Measurements from ENCODE around the gene CTDSPL. TPM values are rescaled to one million over a fixed set of nuclear protein-coding genes. Genes with fewer than 3 reads are reported as not detected.

CTDSPL gene
- polyA plus RNA-seq, 2 donors = 7.6 to 13.6 TPM

- Histone ChIP-seq H3K9me3 (ENCODE audit: control insufficient read depth in 2 of 2, insufficient read depth in 1 of 2, low read depth in 1 of 2, low read length in 1 of 2) (no peaks in the 10 kb centered on the region), H3K4me1 (ENCODE audit: control insufficient read depth in 2 of 2, insufficient read depth in 2 of 2, low read length in 1 of 2) (peaks cover 6 to 22% of the 10 kb centered on the region in 2 donors), H3K36me3 (ENCODE audit: control insufficient read depth in 2 of 2, insufficient read depth in 2 of 2, low read length in 1 of 2) (no peaks in the 10 kb centered on the region), H3K27ac (ENCODE audit: low read depth in 2 of 2, low read length in 1 of 2) (peak overlapping the region in 1 of 2 donors; percentile 17), H3K27me3 (ENCODE audit: control insufficient read depth in 1 of 2, insufficient read depth in 2 of 2, low read length in 2 of 2) (no peaks in the 10 kb centered on the region), H3K4me3 (ENCODE audit: low read depth in 1 of 2, low read length in 2 of 2) (no peak overlapping the region)
- 75 to 78% methylated on average over 4 of the region's 4 CpGs for WGBS, 2 donors
Observed at GRCh38 chr3:37943126-37943525, 81.4 kb downstream of the CTDSPL start.

GRCh38 chr3:37943631-37944314 is 82.1 kb downstream of the CTDSPL start:
- H3K4me1 ChIP-seq (ENCODE audit: control insufficient read depth in 2 of 2, insufficient read depth in 2 of 2, low read length in 1 of 2) = peaks cover 6 to 22% of the 10 kb centered on the region in 2 donors

GRCh38 chr3:37944391-37944842 is 82.7 kb downstream of the CTDSPL start:
- Histone ChIP-seq H3K36me3 (ENCODE audit: control insufficient read depth in 2 of 2, insufficient read depth in 2 of 2, low read length in 1 of 2) (no peaks in the 10 kb centered on the region), H3K27me3 (ENCODE audit: control insufficient read depth in 1 of 2, insufficient read depth in 2 of 2, low read length in 2 of 2) (no peaks in the 10 kb centered on the region), H3K4me3 (ENCODE audit: low read depth in 1 of 2, low read length in 2 of 2) (no peak overlapping the region), H3K4me1 (ENCODE audit: control insufficient read depth in 2 of 2, insufficient read depth in 2 of 2, low read length in 1 of 2) (peaks cover 6 to 22% of the 10 kb centered on the region in 2 donors), H3K27ac (ENCODE audit: low read depth in 2 of 2, low read length in 1 of 2) (peak overlapping the region in 1 of 2 donors; percentile 38), H3K9me3 (ENCODE audit: control insufficient read depth in 2 of 2, insufficient read depth in 1 of 2, low read depth in 1 of 2, low read length in 1 of 2) (no peaks in the 10 kb centered on the region)
- 22 to 23% methylated on average over 2 of the region's 2 CpGs for WGBS, 2 donors

More at GRCh38 chr3:37943631-37944314, 82.1 kb downstream of the CTDSPL start:
- Histone ChIP-seq H3K27me3 (ENCODE audit: control insufficient read depth in 1 of 2, insufficient read depth in 2 of 2, low read length in 2 of 2) (no peaks in the 10 kb centered on the region), H3K36me3 (ENCODE audit: control insufficient read depth in 2 of 2, insufficient read depth in 2 of 2, low read length in 1 of 2) (no peaks in the 10 kb centered on the region), H3K4me3 (ENCODE audit: low read depth in 1 of 2, low read length in 2 of 2) (no peak overlapping the region), H3K9me3 (ENCODE audit: control insufficient read depth in 2 of 2, insufficient read depth in 1 of 2, low read depth in 1 of 2, low read length in 1 of 2) (no peaks in the 10 kb centered on the region), H3K27ac (ENCODE audit: low read depth in 2 of 2, low read length in 1 of 2) (peak overlapping the region; percentile 23 to 36)
- WGBS, 2 donors = 82% methylated on average over 8 of the region's 8 CpGs

GRCh38 chr3:37945156-37945806 is 83.6 kb downstream of the CTDSPL start:
- H3K9me3 ChIP-seq (ENCODE audit: control insufficient read depth in 2 of 2, insufficient read depth in 1 of 2, low read depth in 1 of 2, low read length in 1 of 2) = no peaks in the 10 kb centered on the region
- peaks cover 6 to 22% of the 10 kb centered on the region in 2 donors for H3K4me1 ChIP-seq (ENCODE audit: control insufficient read depth in 2 of 2, insufficient read depth in 2 of 2, low read length in 1 of 2)
- H3K27ac ChIP-seq (ENCODE audit: low read depth in 2 of 2, low read length in 1 of 2) = peak overlapping the region; percentile 61 to 81
- 35 to 47% methylated on average over 6 of the region's 6 CpGs for WGBS, 2 donors
- H3K27me3 ChIP-seq (ENCODE audit: control insufficient read depth in 1 of 2, insufficient read depth in 2 of 2, low read length in 2 of 2) = no peaks in the 10 kb centered on the region
- H3K36me3 ChIP-seq (ENCODE audit: control insufficient read depth in 2 of 2, insufficient read depth in 2 of 2, low read length in 1 of 2) = no peaks in the 10 kb centered on the region
- no peak overlapping the region for H3K4me3 ChIP-seq (ENCODE audit: low read depth in 1 of 2, low read length in 2 of 2)

- Histone ChIP-seq H3K4me1 (ENCODE audit: control insufficient read depth in 2 of 2, insufficient read depth in 2 of 2, low read length in 1 of 2) (peaks cover 2 to 22% of the 10 kb centered on the region in 2 donors), H3K36me3 (ENCODE audit: control insufficient read depth in 2 of 2, insufficient read depth in 2 of 2, low read length in 1 of 2) (no peaks in the 10 kb centered on the region), H3K27ac (ENCODE audit: low read depth in 2 of 2, low read length in 1 of 2) (peak overlapping the region; percentile 61 to 81), H3K27me3 (ENCODE audit: control insufficient read depth in 1 of 2, insufficient read depth in 2 of 2, low read length in 2 of 2) (no peaks in the 10 kb centered on the region), H3K4me3 (ENCODE audit: low read depth in 1 of 2, low read length in 2 of 2) (no peak overlapping the region), H3K9me3 (ENCODE audit: control insufficient read depth in 2 of 2, insufficient read depth in 1 of 2, low read depth in 1 of 2, low read length in 1 of 2) (no peaks in the 10 kb centered on the region)
- 23 to 32% methylated on average over 8 of the region's 8 CpGs for WGBS, 2 donors
Observed at GRCh38 chr3:37945807-37946530, 84.3 kb downstream of the CTDSPL start.

GRCh38 chr3:37946531-37946889 is 84.8 kb downstream of the CTDSPL start:
- no peaks in the 10 kb centered on the region for H3K27me3 ChIP-seq (ENCODE audit: control insufficient read depth in 1 of 2, insufficient read depth in 2 of 2, low read length in 2 of 2)
- WGBS, 2 donors = 16 to 37% methylated on average over 2 of the region's 2 CpGs
- H3K4me1 ChIP-seq (ENCODE audit: control insufficient read depth in 2 of 2, insufficient read depth in 2 of 2, low read length in 1 of 2) = peaks cover 2 to 20% of the 10 kb centered on the region in 2 donors
- no peaks in the 10 kb centered on the region for H3K9me3 ChIP-seq (ENCODE audit: control insufficient read depth in 2 of 2, insufficient read depth in 1 of 2, low read depth in 1 of 2, low read length in 1 of 2)
- no peaks in the 10 kb centered on the region for H3K36me3 ChIP-seq (ENCODE audit: control insufficient read depth in 2 of 2, insufficient read depth in 2 of 2, low read length in 1 of 2)
- H3K27ac ChIP-seq (ENCODE audit: low read depth in 2 of 2, low read length in 1 of 2) = peak overlapping the region; percentile 40 to 81
- no peak overlapping the region for H3K4me3 ChIP-seq (ENCODE audit: low read depth in 1 of 2, low read length in 2 of 2)

- 72 to 81% methylated on average over 6 of the region's 6 CpGs for WGBS, 2 donors
- Histone ChIP-seq H3K36me3 (ENCODE audit: control insufficient read depth in 2 of 2, insufficient read depth in 2 of 2, low read length in 1 of 2) (no peaks in the 10 kb centered on the region), H3K27me3 (ENCODE audit: control insufficient read depth in 1 of 2, insufficient read depth in 2 of 2, low read length in 2 of 2) (no peaks in the 10 kb centered on the region), H3K9me3 (ENCODE audit: control insufficient read depth in 2 of 2, insufficient read depth in 1 of 2, low read depth in 1 of 2, low read length in 1 of 2) (no peaks in the 10 kb centered on the region), H3K27ac (ENCODE audit: low read depth in 2 of 2, low read length in 1 of 2) (no peak overlapping the region), H3K4me1 (ENCODE audit: control insufficient read depth in 2 of 2, insufficient read depth in 2 of 2, low read length in 1 of 2) (peaks cover 5 to 12% of the 10 kb centered on the region in 2 donors), H3K4me3 (ENCODE audit: low read depth in 1 of 2, low read length in 2 of 2) (no peak overlapping the region)
Observed at GRCh38 chr3:37949866-37950265, 88.2 kb downstream of the CTDSPL start.

- Histone ChIP-seq H3K27ac (ENCODE audit: low read depth in 2 of 2, low read length in 1 of 2) (no peak overlapping the region), H3K9me3 (ENCODE audit: control insufficient read depth in 2 of 2, insufficient read depth in 1 of 2, low read depth in 1 of 2, low read length in 1 of 2) (no peaks in the 10 kb centered on the region), H3K27me3 (ENCODE audit: control insufficient read depth in 1 of 2, insufficient read depth in 2 of 2, low read length in 2 of 2) (no peaks in the 10 kb centered on the region), H3K36me3 (ENCODE audit: control insufficient read depth in 2 of 2, insufficient read depth in 2 of 2, low read length in 1 of 2) (no peaks in the 10 kb centered on the region), H3K4me1 (ENCODE audit: control insufficient read depth in 2 of 2, insufficient read depth in 2 of 2, low read length in 1 of 2) (peaks cover 3 to 6% of the 10 kb centered on the region in 2 donors), H3K4me3 (ENCODE audit: low read depth in 1 of 2, low read length in 2 of 2) (no peak overlapping the region)
- WGBS, 2 donors = 81 to 91% methylated on average over 1 of the region's 1 CpG
Observed at GRCh38 chr3:37952564-37952963, 90.9 kb downstream of the CTDSPL start.

- WGBS, 2 donors = 97% methylated on average over 2 of the region's 2 CpGs
- Histone ChIP-seq H3K4me1 (ENCODE audit: control insufficient read depth in 2 of 2, insufficient read depth in 2 of 2, low read length in 1 of 2) (peaks cover 3 to 7% of the 10 kb centered on the region in 2 donors), H3K36me3 (ENCODE audit: control insufficient read depth in 2 of 2, insufficient read depth in 2 of 2, low read length in 1 of 2) (no peaks in the 10 kb centered on the region), H3K27me3 (ENCODE audit: control insufficient read depth in 1 of 2, insufficient read depth in 2 of 2, low read length in 2 of 2) (no peaks in the 10 kb centered on the region), H3K27ac (ENCODE audit: low read depth in 2 of 2, low read length in 1 of 2) (no peak overlapping the region), H3K4me3 (ENCODE audit: low read depth in 1 of 2, low read length in 2 of 2) (no peak overlapping the region), H3K9me3 (ENCODE audit: control insufficient read depth in 2 of 2, insufficient read depth in 1 of 2, low read depth in 1 of 2, low read length in 1 of 2) (no peaks in the 10 kb centered on the region)
Observed at GRCh38 chr3:37953226-37953625, 91.5 kb downstream of the CTDSPL start.
